ENCODE data around the gene B3GNT8. TPM values are rescaled to one million over a fixed set of nuclear protein-coding genes. Genes with fewer than 3 reads are reported as not detected.
"Not testable (repeated sequence)": the region's sequence is repeated elsewhere in the genome, so short reads cannot be mapped to it uniquely, and the experiment has no call there.

The B3GNT8 gene
- total RNA-seq, 2 donors from 2014 or later, result 3.6 to 9.1 TPM

GRCh38 chr19:41386442-41386841 is 40.7 kb downstream of the B3GNT8 start:
- Histone ChIP-seq H3K4me3 (no peak overlapping the region), H3K27me3 (no peaks in the 10 kb centered on the region), H3K36me3 (replicated peaks in 1 of 2; ENCODE audit: insufficient read depth in 1 of 2, low read depth in 2 of 2) (peaks cover 0 to 19% of the 10 kb centered on the region in 2 donors), H3K4me1 (no peaks in the 10 kb centered on the region), H3K9me3 (no peaks in the 10 kb centered on the region), H3K27ac (no peak overlapping the region)
- no peak for DNase-seq
- peak; percentile 21 for ATAC-seq
- TF ChIP-seq, protein P1, sequence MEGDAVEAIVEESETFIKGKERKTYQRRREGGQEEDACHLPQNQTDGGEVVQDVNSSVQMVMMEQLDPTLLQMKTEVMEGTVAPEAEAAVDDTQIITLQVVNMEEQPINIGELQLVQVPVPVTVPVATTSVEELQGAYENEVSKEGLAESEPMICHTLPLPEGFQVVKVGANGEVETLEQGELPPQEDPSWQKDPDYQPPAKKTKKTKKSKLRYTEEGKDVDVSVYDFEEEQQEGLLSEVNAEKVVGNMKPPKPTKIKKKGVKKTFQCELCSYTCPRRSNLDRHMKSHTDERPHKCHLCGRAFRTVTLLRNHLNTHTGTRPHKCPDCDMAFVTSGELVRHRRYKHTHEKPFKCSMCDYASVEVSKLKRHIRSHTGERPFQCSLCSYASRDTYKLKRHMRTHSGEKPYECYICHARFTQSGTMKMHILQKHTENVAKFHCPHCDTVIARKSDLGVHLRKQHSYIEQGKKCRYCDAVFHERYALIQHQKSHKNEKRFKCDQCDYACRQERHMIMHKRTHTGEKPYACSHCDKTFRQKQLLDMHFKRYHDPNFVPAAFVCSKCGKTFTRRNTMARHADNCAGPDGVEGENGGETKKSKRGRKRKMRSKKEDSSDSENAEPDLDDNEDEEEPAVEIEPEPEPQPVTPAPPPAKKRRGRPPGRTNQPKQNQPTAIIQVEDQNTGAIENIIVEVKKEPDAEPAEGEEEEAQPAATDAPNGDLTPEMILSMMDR (IDR thresholded peaks at IDR 0.05), result no peak
- 87 to 92% methylated on average over 11 to 13 of the region's 13 CpGs for WGBS, 2 donors
- intact Hi-C loops (cut with DNase I), result no loop called here

DNA sequence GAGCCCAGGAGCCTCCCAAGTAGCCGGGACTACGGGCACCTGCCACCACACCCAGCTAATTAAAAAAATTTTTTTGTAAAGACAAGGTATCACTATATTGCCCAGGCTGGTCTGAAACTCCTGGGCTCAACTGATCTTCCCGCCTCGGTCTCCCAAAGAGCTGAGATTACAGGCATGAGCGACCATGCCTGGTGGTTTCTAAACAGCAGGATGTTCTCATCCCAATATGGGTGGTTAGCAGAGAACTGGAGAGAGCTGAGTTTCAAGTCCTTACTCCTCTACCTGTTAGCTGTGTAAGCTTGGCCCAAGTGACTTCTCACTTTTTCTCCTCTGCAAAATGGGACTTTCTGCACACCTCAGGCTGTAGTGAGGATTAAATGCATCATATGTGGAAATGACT is 42.8 kb downstream of the B3GNT8 start:
- no peak for ATAC-seq
- Histone ChIP-seq H3K27me3 (no peaks in the 10 kb centered on the region), H3K9me3 (no peaks in the 10 kb centered on the region), H3K27ac (no peak overlapping the region), H3K36me3 (replicated peaks in 1 of 2; ENCODE audit: insufficient read depth in 1 of 2, low read depth in 2 of 2) (peaks cover 0 to 4% of the 10 kb centered on the region in 2 donors), H3K4me1 (no peaks in the 10 kb centered on the region), H3K4me3 (no peak overlapping the region)
- TF ChIP-seq, protein P1 (IDR thresholded peaks at IDR 0.05), result no peak
- TF ChIP-seq POLR2A (IDR thresholded peaks at IDR 0.05), result no peak
- WGBS, 2 donors, result 87 to 93% methylated on average over 5 of the region's 5 CpGs
- no peak for DNase-seq
- intact Hi-C loops (cut with DNase I), result no loop called here

DNA sequence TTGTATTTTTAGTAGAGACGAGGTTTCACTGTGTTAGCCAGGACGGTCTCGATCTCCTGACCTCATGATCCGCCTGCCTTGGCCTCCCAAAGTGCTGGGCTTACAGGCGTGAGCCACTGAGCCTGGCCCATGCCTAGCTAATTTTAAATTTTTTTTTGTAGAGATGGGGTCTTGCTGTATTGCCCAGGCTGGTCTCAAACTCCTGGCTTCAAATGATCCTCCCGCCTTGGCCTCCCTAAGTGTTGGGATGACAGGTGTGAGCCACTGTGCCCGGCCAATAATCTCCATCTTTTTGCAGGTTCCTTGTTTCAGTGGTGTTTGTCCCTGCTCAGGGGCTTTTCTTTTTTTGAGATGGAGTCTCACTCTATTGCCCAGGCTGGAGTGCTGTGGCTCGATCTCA is 45.6 kb downstream of the B3GNT8 start:
- intact Hi-C loops (cut with DNase I); H3K9me3 ChIP-seq; DNase-seq; H3K4me1 ChIP-seq; H3K27me3 ChIP-seq; H3K4me3 ChIP-seq; H3K27ac ChIP-seq; H3K36me3 ChIP-seq (replicated peaks in 1 of 2; ENCODE audit: insufficient read depth in 1 of 2, low read depth in 2 of 2); ATAC-seq: not testable (repeated sequence)
- 93 to 94% methylated on average over 8 of the region's 8 CpGs for WGBS, 2 donors

GRCh38 chr19:41377977-41378709 is 49.0 kb downstream of the B3GNT8 start:
- DNase-seq (no peak), ATAC-seq (no peak)
- intact Hi-C loops (cut with DNase I), result no loop called here
- H3K4me3 ChIP-seq, result no peak overlapping the region
- H3K36me3 ChIP-seq (replicated peaks in 1 of 2; ENCODE audit: insufficient read depth in 1 of 2, low read depth in 2 of 2), result no peaks in the 10 kb centered on the region
- 56 to 81% methylated on average over 5 to 9 of the region's 9 CpGs for WGBS, 2 donors
- no peak overlapping the region for H3K27ac ChIP-seq
- peaks cover 31% of the 10 kb centered on the region for H3K4me1 ChIP-seq
- TF ChIP-seq POLR2A (IDR thresholded peaks at IDR 0.05), result no peak
- TF ChIP-seq, protein P1 (IDR thresholded peaks at IDR 0.05), result no peak
- no peaks in the 10 kb centered on the region for H3K27me3 ChIP-seq
- no peaks in the 10 kb centered on the region for H3K9me3 ChIP-seq

DNA sequence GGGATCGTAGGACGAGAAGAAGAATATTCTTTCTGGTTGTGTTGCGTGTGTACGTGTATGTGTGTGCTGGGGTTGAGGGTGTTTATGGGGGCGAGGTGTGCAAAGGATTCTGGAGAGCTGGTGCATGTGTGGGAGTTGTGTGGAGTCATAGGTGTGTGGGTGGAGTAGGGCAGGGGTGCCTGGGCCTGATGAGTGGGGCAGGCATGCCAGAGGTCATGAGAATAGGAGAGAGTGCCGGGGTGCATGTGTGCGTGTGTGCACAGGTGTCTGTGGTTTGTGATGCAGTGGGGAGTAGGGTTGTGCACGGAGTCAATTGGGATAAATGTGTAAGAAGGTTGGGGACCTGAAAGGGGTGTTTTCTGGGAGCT is 50.2 kb downstream of the B3GNT8 start:
- WGBS, 2 donors, result 41 to 44% methylated on average over 8 of the region's 8 CpGs
- peaks cover 31% of the 10 kb centered on the region for H3K4me1 ChIP-seq
- ATAC-seq, result peak; percentile 24

More for the DNA sequence above, 50.2 kb downstream of the B3GNT8 start:
- peak in 1 of 4 donors; percentile 10 for DNase-seq
- TF ChIP-seq, protein P1 (IDR thresholded peaks at IDR 0.05), result no peak
- no peak for TF ChIP-seq POLR2A (IDR thresholded peaks at IDR 0.05)
- intact Hi-C loops (cut with DNase I), result no loop called here
- Histone ChIP-seq H3K36me3 (replicated peaks in 1 of 2; ENCODE audit: insufficient read depth in 1 of 2, low read depth in 2 of 2) (no peaks in the 10 kb centered on the region), H3K27me3 (no peaks in the 10 kb centered on the region), H3K4me3 (peak overlapping the region in 1 of 2 donors; percentile 32), H3K9me3 (no peaks in the 10 kb centered on the region), H3K27ac (peak overlapping the region; percentile 45 to 73 (median 70))

Measured in body of pancreas (tissue), 4 donors.